T47D (cell line): Measurements from ENCODE around the gene TMEM38A.
"Not testable (repeated sequence)": the region's sequence is repeated elsewhere in the genome, so short reads cannot be mapped to it uniquely, and the experiment has no call there.

Source experiments
- DNase-seq, 2 experiments: peaks; one replicate each; pipeline versions ENCODE4 v3.0.0 to v3.0.0-alpha.2; 2011 to 2012; ENCODE audit warnings: low read depth in 1 of 2, low spot score in 1 of 2
- JUND ChIP-seq: IDR thresholded peaks from 2 replicates; pipeline ENCODE4 v1.6.1; 2012; ENCODE audit warnings: low read depth
- in situ Hi-C: cut with HindIII; loops from 2 replicates; pipeline ENCODE4 v1.10.0; 2016; ENCODE audit warnings: low sequenced_read_pairs, low pct_unique_long_range_greater_than_20kb

TMEM38A gene

DNA sequence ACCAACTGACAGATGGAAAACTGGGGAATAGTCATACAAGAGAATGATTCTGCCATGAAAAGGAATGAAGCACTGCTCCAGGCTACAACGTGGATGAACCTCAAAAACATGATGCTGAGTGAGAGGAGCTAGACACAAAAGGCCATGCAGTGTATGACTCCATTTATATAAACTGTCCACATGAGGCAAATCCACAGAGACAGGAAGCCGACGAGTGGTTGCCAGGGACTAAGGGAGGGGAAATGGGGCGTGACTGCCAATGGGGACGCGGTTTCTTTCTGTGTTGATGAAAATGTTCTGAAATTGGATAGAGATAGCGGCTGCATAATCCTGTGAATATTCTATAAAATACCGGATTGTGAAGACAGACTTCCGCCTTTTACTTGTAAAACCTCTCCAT lies 11.2 kb upstream of the TMEM38A start:
- no peak for DNase-seq

DNA sequence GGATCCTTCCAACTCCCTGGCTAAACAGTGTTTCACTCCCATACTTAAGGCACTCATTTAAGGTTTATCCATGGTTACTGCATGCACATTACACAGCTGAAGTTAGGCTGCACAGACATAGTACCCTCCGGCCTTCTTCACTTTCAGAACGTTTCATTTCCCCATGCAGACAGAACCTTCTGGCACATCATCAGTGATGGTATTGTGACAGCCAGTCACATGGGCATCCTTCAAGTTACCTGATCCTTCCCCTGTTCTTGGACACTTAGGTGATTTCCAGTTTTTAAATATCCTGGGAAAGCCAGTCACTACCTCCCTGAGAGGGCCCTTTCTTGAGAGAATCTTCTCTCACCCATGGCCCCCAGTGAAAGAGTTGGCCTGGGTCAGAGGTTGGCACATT lies 10.1 kb upstream of the TMEM38A start:
- TF ChIP-seq JUND: no peak
- in situ Hi-C loops: no loop called here
- no peak for DNase-seq

More for the DNA sequence above, 11.2 kb upstream of the TMEM38A start:
- in situ Hi-C loops: no loop called here
- TF ChIP-seq JUND: no peak

- in situ Hi-C loops, DNase-seq: not testable (repeated sequence)
Measured at GRCh38 chr19:16651421-16652188, 9.3 kb upstream of the TMEM38A start.

GRCh38 chr19:16652854-16653253 lies 8.1 kb upstream of the TMEM38A start:
- no peak for TF ChIP-seq JUND
- in situ Hi-C loops: no loop called here
- no peak for DNase-seq

GRCh38 chr19:16654140-16654539 lies 6.8 kb upstream of the TMEM38A start:
- TF ChIP-seq JUND: no peak
- DNase-seq: peak in 1 of 2 experiments; percentile 48
- in situ Hi-C loops: no loop called here

DNA sequence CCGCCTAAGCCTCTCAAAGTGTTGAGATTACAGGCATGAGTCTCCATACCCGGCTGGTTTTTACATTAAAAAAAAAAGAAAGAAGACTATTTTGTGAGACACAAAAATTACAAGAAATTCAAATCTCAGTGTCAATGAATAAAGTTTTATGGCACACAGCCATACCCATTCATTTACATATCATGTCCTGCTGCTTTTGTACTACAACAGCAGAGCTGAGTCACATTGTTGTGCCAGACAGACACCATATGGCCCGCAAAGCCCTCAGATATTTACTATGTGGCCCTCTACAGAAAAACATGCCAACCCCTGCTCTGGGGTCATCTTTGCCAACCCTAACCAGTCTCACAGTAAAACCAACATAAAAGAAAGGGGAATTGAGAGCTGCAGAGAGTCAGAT lies 6.3 kb upstream of the TMEM38A start:
- in situ Hi-C loops: no loop called here
- no peak for DNase-seq
- no peak for TF ChIP-seq JUND

GRCh38 chr19:16655727-16656126 lies 5.2 kb upstream of the TMEM38A start:
- no peak for DNase-seq
- in situ Hi-C loops: no loop called here
- TF ChIP-seq JUND: no peak

DNA sequence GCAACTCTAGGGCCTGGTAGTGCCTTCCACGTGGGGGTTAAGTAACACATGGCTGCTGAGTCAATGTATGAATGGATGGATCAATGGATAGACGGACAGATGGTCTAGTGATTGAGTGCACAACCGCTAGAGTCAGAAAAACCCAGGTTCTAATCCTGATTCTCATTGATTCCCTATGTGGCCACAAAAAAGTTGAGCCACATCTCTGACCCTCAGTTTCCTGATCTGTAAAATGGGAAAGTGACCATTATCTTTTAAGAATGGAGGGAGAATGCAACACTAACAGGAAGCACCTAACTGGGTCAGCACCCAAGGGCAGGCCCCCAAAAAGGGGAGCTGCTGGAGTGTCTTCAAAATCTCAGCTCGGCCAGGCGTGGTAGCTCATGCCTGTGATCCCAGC lies 3.6 kb upstream of the TMEM38A start:
- in situ Hi-C loops: no loop called here
- TF ChIP-seq JUND: no peak
- DNase-seq: no peak

DNA sequence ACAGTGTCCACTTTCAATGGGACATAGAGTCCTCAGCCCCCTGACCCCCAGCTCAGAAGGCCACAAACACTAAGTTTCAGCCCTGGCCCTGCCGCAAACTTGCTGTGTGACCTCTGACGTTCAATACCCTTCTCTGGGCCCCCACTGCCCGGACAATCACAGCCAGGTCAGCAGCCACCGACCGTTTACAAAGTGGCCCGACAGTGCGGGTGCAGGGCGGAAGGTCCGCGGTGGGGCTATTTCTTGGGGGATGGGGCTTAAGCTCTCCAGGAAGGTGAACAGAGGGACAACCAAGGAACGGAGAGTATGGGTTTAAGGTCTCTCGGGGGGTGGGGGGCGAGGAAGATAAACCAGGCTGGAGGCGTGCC lies 1.5 kb upstream of the TMEM38A start:
- in situ Hi-C loops: no loop called here
- DNase-seq: no peak
- TF ChIP-seq JUND: no peak

DNA sequence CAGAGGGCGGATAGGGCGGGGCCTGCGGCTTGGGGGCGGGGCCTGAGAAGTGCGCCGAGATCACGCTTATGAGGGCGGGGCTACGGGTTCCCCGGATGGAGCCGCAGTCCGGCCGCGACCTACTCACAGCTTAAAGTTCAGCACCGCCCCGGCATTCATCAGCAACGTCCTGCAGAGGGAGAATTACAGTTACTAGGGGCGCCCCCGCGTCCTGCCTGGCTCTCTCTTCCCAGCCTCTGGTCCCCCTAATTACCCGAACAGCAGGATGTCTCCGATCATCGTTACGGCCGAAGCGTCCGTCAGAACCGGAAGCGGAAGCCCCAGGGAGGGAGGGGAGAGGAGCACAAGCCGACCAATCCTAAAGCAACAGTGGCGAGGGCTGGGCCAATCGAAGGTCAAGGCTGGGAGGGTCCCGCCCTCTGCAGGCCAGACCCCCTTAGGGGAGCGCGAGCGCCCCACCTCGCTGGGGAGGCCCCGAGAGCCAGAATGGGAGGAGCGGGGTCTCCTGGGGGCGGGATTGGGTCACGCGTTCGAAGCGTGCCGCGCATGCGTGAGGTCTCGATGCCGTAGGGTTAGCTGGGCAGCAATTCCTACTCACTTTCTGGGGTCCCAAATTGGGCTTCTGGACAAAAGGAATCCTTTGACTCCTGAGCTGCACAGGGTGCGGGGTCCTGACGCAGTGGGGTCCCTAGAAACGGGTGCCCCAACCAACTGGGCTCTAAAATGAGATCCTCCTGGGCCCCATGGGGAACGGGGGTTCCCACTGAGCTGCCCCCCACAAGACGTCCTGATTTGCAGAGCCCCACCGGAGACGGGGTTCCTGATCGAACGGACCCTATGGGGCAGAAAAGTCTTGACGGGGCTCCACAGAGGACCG lies 869 bp upstream of the TMEM38A start, which contains the start of gene SMIM7:
Gene SMIM7 (minus strand): TSS at position 313 of the 877 bp plus-strand sequence. CDS start 34 bp downstream, at position 279.
- no peak for TF ChIP-seq JUND
- in situ Hi-C loops: no loop called here
- DNase-seq: peak; percentile 94 to 98

- no peak for TF ChIP-seq JUND
- in situ Hi-C loops: no loop called here
- no peak for DNase-seq
Measured at GRCh38 chr19:16661480-16662034, 618 bp downstream of the TMEM38A start.

GRCh38 chr19:16668176-16668575 lies 7.2 kb downstream of the TMEM38A start:
- no peak for DNase-seq
- TF ChIP-seq JUND: no peak
- in situ Hi-C loops: no loop called here

GRCh38 chr19:16668702-16669101 lies 7.8 kb downstream of the TMEM38A start:
- in situ Hi-C loops, DNase-seq: not testable (repeated sequence)
